H4 (cell line): ENCODE data around the gene CDC42SE1. TPM values are rescaled to one million over a fixed set of nuclear protein-coding genes. Genes with fewer than 3 reads are reported as not detected.
A peak's percentile ranks its signal among the peaks of the same experiment; 100 is the strongest.

Source experiments
- DNase-seq: peaks from one replicate; pipeline ENCODE4 v3.0.0-alpha.2; 2015; ENCODE audit warnings: low spot score
- total RNA-seq: library from RNA; depleted of rRNA; stranded (reverse); fragments of >200 nt; shearing (Covaris generic); gene quantifications from 2 replicates; pipeline ENCODE4 v1.2.3, GENCODE V29; 2014; rRNA removed

The CDC42SE1 gene
- total RNA-seq, 1 experiment from 2014 or later: 49.5 TPM

DNA sequence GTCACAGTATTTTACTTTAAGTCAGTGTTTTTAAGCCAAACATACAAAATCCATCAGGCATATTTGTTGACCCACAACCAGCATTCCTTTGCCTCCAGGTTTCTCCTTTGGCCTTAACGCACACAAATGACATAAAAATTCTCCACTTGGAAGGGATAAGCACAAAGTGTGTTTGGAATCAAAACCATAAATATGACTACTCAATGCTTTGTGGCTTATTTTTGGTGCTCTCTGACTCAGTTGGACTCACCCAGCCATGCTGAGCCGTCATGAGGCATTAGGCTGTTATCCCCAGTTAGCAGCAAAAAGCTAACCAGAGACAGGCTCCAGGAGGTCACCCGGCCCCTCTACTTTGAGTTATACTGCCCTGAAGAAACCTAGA, 50.2 kb downstream of the CDC42SE1 start:
- no peak for DNase-seq

DNA sequence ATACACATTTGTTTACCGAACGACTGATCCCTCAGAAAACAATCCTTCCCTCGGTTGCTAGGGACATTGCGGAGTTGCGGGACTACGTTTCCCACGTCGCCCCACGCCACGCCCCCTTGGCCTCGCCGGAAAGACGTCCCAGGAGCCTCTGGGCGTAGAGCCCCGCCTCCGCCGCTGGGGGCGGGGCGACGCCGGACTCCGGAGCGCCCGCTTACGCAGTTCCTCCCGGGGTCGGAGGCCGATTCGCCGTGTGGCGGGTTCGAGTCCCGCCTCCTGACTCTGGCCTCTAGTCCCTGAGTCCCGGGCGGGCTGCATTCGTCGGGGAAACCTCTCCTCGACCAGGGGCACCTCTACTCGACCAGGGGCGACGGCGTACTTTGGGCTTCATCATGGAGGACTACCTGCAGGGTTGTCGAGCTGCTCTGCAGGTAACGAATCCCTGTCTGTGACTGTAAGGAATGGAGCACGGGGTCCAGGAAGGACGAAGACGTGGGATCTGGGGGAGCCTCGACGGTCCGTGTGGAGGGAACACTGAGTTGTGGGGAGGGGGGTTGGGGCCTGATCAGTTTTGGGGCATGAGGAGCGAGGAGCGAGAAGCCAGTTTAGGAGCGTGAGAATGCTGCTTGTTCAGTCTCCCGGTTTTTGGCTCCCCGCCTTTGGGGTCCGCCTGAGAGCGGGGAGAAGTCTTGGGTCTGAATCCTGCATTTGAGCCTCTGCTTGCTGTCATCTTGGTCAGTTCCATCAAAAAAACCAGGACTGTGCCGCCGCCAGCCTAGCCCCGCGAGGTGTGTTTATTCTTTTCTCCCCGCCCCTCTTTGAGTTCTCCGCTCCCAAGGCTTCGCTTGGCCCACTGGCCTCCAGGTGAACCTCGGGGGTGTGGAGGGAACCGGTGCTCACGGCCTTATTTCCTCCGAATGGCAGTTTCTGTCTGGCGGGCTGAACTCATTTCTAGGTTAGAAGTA, 50.9 kb downstream of the CDC42SE1 start, which contains the start of gene PRUNE1:
Gene PRUNE1 (plus strand): TSS at position 206 of the 962 bp plus-strand sequence. CDS start 184 bp downstream, at position 390.
- peak; percentile 92 for DNase-seq

DNA sequence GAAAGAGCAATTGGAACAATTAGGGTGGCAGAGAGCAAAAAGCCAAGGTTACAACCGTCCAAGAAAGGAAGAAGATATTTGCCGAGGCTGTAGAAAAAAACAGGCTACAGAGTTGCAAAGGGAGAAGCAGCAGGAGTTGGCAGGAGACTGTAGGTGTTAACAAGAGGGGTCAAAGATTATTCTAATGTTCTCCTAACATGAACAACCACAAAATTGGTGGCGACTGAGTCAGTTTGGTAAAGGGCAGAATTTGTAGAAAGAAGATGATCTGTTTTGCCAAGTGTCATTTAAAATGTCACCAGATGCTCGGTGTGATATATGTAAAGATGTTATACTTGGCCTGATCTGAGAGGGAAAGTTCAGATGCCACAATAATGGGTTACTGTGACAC, 51.6 kb downstream of the CDC42SE1 start:
- DNase-seq: no peak

DNA sequence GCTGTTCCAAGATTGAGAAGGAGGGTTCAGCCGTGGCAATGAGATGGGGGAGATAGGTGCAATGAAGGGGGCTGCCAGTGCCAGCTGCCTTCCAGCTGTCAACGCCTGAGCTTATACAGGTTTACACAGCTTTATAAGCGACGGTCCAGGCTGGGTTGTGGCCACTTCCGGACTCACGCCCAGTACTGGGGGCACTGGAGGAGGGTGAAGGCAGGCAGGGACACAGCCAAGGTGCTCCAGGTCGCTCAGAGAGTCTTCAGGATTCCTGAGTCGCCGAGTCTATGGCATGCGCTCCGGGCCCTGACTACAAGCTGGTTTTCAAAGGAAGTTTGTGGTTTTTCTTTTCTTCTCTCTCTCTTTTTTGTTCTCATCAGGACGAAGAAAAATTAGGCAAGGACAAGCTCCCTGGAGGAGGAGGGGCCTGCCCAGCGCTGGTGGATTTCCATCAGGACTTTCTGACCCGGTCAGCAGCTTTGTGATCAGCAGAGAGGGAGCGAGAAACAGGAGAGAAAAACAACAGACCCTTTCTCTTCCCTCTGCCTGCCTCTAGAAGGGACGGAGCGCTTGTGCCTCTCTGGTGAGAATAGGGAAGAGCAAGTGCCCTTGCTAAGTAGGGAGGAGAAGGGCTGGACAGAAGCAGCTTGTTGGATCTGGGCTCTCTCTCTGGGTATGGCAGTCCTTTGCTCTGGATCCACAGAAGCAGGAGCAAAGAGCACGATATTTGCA, 52.9 kb downstream of the CDC42SE1 start, which contains the start of gene MINDY1:
Gene MINDY1 (minus strand): TSS at position 576 of the 726 bp plus-strand sequence. CDS start 4,285 bp downstream, outside the sequence.
- DNase-seq: peak; percentile 84

DNA sequence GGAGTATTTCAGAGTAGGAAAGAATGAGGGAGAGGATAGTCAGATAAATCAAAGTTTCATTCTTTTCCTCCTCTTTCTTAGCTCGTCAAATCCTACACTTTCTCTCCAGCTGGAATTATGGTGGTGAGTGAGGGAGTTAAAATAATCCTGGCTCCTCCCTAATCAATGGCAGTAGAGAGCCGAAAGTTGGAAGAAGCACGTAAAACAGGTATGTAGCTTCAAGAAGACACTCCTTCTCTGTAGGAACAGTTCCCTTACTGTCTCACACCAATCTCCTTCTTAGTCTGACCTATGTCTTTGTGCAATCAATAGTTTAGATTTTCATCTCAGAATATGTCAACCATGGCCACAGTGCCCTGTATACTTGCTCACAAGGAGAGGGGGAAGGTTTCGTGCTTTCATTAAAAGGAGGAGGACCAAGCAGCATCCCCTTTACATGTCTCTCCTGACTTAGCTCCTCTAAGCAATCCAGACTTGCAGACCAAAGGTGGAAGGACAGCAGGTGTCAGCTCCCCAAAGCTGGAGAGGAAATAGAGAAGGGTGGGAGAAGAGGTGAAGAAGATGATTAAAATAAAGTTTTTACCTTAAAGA, 53.6 kb downstream of the CDC42SE1 start:
- no peak for DNase-seq

DNA sequence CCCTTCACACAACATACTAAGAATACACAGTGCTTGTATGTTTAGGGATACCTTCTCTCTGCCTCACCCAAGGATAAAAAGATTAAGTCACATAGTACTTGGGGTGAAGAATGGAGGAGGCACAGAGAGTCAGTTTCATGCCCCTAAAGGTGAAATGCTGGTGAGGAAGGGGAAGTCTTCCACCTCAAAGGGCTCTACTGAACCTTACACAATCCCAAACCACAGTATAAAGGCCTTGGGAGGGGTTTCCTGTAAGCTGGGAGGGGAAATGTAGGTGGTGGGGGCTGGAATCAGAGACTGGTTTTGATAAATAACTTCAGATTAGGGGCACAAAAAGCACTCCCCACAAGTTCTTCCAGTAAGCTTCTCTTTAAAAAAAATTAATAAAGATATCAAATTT, 56.2 kb downstream of the CDC42SE1 start:
- DNase-seq: no peak

DNA sequence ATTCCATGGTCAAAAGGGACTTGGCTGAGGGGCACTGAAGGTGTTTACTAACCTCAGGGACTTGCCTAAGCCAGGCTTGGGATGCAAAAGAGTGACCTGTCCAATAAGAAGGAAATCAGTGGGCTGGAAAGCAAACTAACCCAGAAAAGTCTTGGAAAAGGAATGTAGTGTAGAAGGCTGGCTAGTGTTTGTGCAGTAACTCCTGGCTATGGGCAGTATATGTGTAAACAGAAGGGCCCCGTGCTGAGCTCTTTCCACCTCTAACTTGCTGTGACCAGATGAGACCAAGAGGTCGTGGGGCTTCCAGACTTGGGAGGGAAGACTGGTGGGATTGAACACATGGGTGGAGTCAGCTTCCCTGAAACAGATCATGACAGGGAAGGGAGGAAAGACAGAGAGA, 56.8 kb downstream of the CDC42SE1 start:
- no peak for DNase-seq

DNA sequence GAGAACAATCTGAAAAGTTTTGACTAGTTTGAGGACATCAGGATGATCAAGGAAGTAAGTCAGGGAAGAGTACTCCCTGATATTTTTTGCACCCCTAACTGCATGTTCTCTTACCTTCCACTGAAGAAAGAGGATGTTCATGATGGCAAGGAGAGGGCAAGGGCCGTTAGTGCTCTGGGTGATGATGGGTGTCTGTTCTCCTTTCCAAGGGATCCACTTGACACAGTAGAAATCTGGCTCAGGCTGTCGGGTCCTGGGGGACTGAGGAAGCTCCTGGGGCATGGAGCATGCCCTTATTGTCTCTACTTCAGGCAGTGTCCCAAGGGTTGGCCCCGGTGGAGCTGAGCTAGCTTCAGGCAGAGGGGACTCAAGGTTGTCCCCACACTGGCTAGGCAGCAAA, 57.4 kb downstream of the CDC42SE1 start:
- no peak for DNase-seq

DNA sequence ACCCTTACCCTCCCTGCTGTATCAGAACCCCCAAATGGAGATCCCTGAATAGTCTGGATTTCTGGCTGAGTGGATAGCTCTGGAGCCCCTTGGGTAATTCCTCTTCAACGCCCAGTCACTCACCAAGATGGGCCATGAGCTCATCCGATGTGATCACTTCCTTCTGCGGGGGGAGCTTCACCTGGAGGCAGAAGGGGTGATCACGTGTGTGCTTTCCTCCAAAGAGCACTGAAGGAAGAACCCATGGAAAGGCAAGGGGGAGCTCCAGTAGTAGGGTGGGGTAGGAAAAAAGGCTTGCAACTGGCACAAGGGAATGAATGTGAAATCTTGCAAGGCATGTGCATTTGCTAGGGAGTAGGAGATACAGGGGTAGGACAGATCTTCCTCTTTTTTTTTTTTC, 57.8 kb downstream of the CDC42SE1 start:
- DNase-seq: no peak

Other genes with a start within 250 kb of the CDC42SE1 start
- 13.0 and 13.7 TPM in 2 replicates for gene ARNT, start 183.0 kb downstream of the CDC42SE1 start, total RNA-seq
- not detected in 2 replicates for gene CTXND2, start 172.5 kb downstream of the CDC42SE1 start, total RNA-seq
- 15.9 and 26.2 TPM in 2 replicates for gene SETDB1, start 133.3 kb downstream of the CDC42SE1 start, total RNA-seq
- gene CERS2, start 84.8 kb downstream of the CDC42SE1 start, total RNA-seq: 97.8 and 110 TPM in 2 replicates
- 0.04 and 0.23 TPM in 2 replicates for gene ANXA9, start 77.3 kb downstream of the CDC42SE1 start, total RNA-seq
- gene MINDY1, start 52.7 kb downstream of the CDC42SE1 start, total RNA-seq: 9.3 and 12.2 TPM in 2 replicates
- gene PRUNE1, start 51.2 kb downstream of the CDC42SE1 start, total RNA-seq: 10.6 and 19.7 TPM in 2 replicates
- 0.10 TPM in 1 of 2 replicates, not detected in the other for gene BNIPL, start 23.0 kb downstream of the CDC42SE1 start, total RNA-seq
- gene C1orf56, start 11.9 kb downstream of the CDC42SE1 start, total RNA-seq: 0.86 and 2.7 TPM in 2 replicates
- 49.2 and 65.3 TPM in 2 replicates for gene MLLT11, start 775 bp upstream of the CDC42SE1 start, total RNA-seq
- gene GABPB2, start 11.1 kb upstream of the CDC42SE1 start, total RNA-seq: 2.6 and 8.3 TPM in 2 replicates
- gene SEMA6C, start 87.0 kb upstream of the CDC42SE1 start, total RNA-seq: 1.1 and 2.7 TPM in 2 replicates
- gene TNFAIP8L2, start 97.0 kb upstream of the CDC42SE1 start, total RNA-seq: not detected in 2 replicates
- gene LYSMD1, start 106.3 kb upstream of the CDC42SE1 start, total RNA-seq: 5.4 and 7.2 TPM in 2 replicates
- gene SCNM1, start 106.5 kb upstream of the CDC42SE1 start, total RNA-seq: 31.5 and 39.7 TPM in 2 replicates
- 0.35 TPM in 1 of 2 replicates, not detected in the other for gene TMOD4, start 116.4 kb upstream of the CDC42SE1 start, total RNA-seq
- gene VPS72, start 130.6 kb upstream of the CDC42SE1 start, total RNA-seq: 65.2 and 65.8 TPM in 2 replicates
- 28.2 and 34.0 TPM in 2 replicates for gene PIP5K1A, start 138.9 kb upstream of the CDC42SE1 start, total RNA-seq
- gene PSMD4, start 195.1 kb upstream of the CDC42SE1 start, total RNA-seq: 319 TPM in 2 replicates
- 7.4 and 8.7 TPM in 2 replicates for gene ZNF687, start 222.7 kb upstream of the CDC42SE1 start, total RNA-seq